GM12874 (cell line): Measurements from ENCODE around the gene TBC1D2B.
A peak's percentile ranks its signal among the peaks of the same experiment; 100 is the strongest.

Source experiments
- CTCF ChIP-seq: IDR thresholded peaks from 2 replicates; pipeline ENCODE4 v1.5.1; 2011; ENCODE audit warnings: low read depth, mild to moderate bottlenecking, control low read depth, low read length, moderate library complexity; ENCODE audit not compliant: insufficient read depth

Gene TBC1D2B

GRCh38 chr15:78003539-78004008 is 73.9 kb downstream of the TBC1D2B start:
- no peak for TF ChIP-seq CTCF

GRCh38 chr15:78002996-78003395 is 74.5 kb downstream of the TBC1D2B start:
- TF ChIP-seq CTCF, result no peak

- TF ChIP-seq CTCF, result no peak
Measured at GRCh38 chr15:78001656-78002055, 75.9 kb downstream of the TBC1D2B start.

- TF ChIP-seq CTCF, result no peak
Measured at GRCh38 chr15:78000927-78001249, 76.6 kb downstream of the TBC1D2B start.

GRCh38 chr15:78000091-78000926 is 77.2 kb downstream of the TBC1D2B start:
- TF ChIP-seq CTCF, result peak; percentile 72

- no peak for TF ChIP-seq CTCF
Measured at GRCh38 chr15:77999486-77999885, 78.0 kb downstream of the TBC1D2B start.

- no peak for TF ChIP-seq CTCF
Measured at GRCh38 chr15:77998592-77998991, 78.9 kb downstream of the TBC1D2B start.
